HepG2 (cell line): Measurements from ENCODE around the gene ATAD2B. TPM values are rescaled to one million over a fixed set of nuclear protein-coding genes. Genes with fewer than 3 reads are reported as not detected.

Source experiments
- AGO2 ChIP-seq: fragments of 200-400 bp; formaldehyde crosslinking; optimal IDR thresholded peaks from 2 replicates; pipeline ENCODE3; 2017; ENCODE audit warnings: mild to moderate bottlenecking, low read depth, low read length, moderate library complexity
- CBX5 ChIP-seq: sonication (generic); formaldehyde crosslinking; IDR thresholded peaks from 2 replicates; pipeline ENCODE4 v1.4.0; 2020; ENCODE audit warnings: missing genetic modification reagents, borderline replicate concordance
- HNF4A ChIP-seq: sonication (generic); formaldehyde crosslinking; IDR thresholded peaks from 2 replicates; pipeline ENCODE4 v1.4.0; 2020; ENCODE audit warnings: missing genetic modification reagents
- HNRNPUL1 ChIP-seq: fragments of 200-400 bp; formaldehyde crosslinking; IDR thresholded peaks from 2 replicates; pipeline ENCODE4 v1.6.1; 2017; ENCODE audit warnings: low read depth, mild to moderate bottlenecking, low read length, moderate library complexity
- LRRFIP1 ChIP-seq: sonication (generic); formaldehyde crosslinking; conservative IDR thresholded peaks from 2 replicates; pipeline ENCODE4 v1.4.0; 2020; ENCODE audit warnings: missing genetic modification reagents
- MZF1 ChIP-seq: sonication (generic); formaldehyde crosslinking; IDR thresholded peaks from 2 replicates; pipeline ENCODE4 v1.8.1; 2023; ENCODE audit warnings: mild to moderate bottlenecking, missing genetic modification reagents, borderline replicate concordance
- NFE2L1 ChIP-seq: sonication (generic); formaldehyde crosslinking; IDR thresholded peaks from 2 replicates; pipeline ENCODE4 v1.4.0; 2020; ENCODE audit warnings: missing genetic modification reagents, mild to moderate bottlenecking, borderline replicate concordance
- PHF21A ChIP-seq: sonication (generic); formaldehyde crosslinking; IDR thresholded peaks from 2 replicates; pipeline ENCODE4 v1.5.0; 2020; ENCODE audit warnings: mild to moderate bottlenecking, missing genetic modification reagents
- RAD51 ChIP-seq: fragments of 450-650 bp; IDR thresholded peaks from 2 replicates; pipeline ENCODE4 v1.6.1; 2016; ENCODE audit warnings: borderline replicate concordance
- ZNF24 ChIP-seq: fragments of 450-650 bp; IDR thresholded peaks from 2 replicates; pipeline ENCODE4 v1.6.1; 2017; ENCODE audit warnings: antibody characterized with exemption, mild to moderate bottlenecking
- polyA plus RNA-seq, 8 experiments: library from polyadenylated mRNA; depleted of rRNA in 3 of 8; stranded (reverse) in 7 of 8; unstranded in 1 of 8; fragments of >200 nt; fragmentation: Illumina TruSeq in 4 of 8; extraction: Trizol in 4 of 8; gene quantifications; 2 replicates each; pipeline versions ENCODE4 v1.2.1 to v1.2.3, GENCODE V29; 2011 to 2016; ENCODE audit warnings: low read depth in 4 of 8, missing spikeins in 1 of 8, mixed read lengths in 1 of 8; ENCODE audit not compliant: insufficient read depth in 1 of 8
- total RNA-seq, 5 experiments: library from RNA; depleted of rRNA; stranded (reverse); fragments of >200 nt; fragmentation: Illumina TruSeq; extraction: Trizol; gene quantifications; 2 replicates each; pipeline ENCODE4 v1.2.3, GENCODE V29; 2016; ENCODE audit warnings: low read depth in 1 of 5
- TF ChIP-seq, protein P1 (sequence below): sonication (generic); formaldehyde crosslinking; IDR thresholded peaks from 2 replicates; pipeline ENCODE4 v1.4.0; 2020; ENCODE audit warnings: missing genetic modification reagents

ATAD2B gene
- total and polyA plus RNA-seq, 2 of the 13 experiments (the other 11 are each of a cell fraction or from before 2014, with no cell fraction given): 5.3 to 22.2 TPM

DNA sequence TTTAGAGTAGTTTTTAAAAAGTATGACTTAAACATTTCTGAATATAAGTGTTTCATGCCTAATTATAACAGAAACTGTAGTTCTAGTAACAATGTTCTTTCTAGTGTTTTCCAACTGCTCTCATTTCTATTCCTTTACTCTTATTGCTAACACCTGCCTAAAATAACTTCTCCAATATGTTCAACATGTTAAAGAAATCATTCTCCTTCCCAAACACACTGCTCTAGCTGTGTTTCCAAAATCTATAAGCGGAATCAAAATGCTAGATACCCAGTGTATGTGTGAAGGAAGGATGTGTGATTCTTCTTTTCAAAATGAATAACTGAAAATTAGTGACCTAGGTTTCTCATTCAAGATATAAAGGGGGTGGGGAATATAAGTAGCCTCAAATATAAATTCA, 89.1 kb downstream of the ATAD2B start (continued):
- TF ChIP-seq, protein P1, sequence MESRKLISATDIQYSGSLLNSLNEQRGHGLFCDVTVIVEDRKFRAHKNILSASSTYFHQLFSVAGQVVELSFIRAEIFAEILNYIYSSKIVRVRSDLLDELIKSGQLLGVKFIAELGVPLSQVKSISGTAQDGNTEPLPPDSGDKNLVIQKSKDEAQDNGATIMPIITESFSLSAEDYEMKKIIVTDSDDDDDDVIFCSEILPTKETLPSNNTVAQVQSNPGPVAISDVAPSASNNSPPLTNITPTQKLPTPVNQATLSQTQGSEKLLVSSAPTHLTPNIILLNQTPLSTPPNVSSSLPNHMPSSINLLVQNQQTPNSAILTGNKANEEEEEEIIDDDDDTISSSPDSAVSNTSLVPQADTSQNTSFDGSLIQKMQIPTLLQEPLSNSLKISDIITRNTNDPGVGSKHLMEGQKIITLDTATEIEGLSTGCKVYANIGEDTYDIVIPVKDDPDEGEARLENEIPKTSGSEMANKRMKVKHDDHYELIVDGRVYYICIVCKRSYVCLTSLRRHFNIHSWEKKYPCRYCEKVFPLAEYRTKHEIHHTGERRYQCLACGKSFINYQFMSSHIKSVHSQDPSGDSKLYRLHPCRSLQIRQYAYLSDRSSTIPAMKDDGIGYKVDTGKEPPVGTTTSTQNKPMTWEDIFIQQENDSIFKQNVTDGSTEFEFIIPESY (CRISPR knock-in tag): no peak
- TF ChIP-seq RAD51 (no peak), NFE2L1 (CRISPR knock-in tag) (no peak), MZF1 (CRISPR knock-in tag) (no peak), ZNF24 (no peak), AGO2 (no peak), HNF4A (CRISPR knock-in tag) (no peak), LRRFIP1 (CRISPR knock-in tag) (no peak), HNRNPUL1 (no peak), PHF21A (CRISPR knock-in tag) (no peak), CBX5 (CRISPR knock-in tag) (no peak)
